RKO (cell line): ENCODE measurements around the gene PDGFA.

Source experiments
- DNase-seq: peaks from one replicate; pipeline ENCODE4 v3.0.0-alpha.2; 2016; ENCODE audit warnings: low spot score

Gene PDGFA

DNA sequence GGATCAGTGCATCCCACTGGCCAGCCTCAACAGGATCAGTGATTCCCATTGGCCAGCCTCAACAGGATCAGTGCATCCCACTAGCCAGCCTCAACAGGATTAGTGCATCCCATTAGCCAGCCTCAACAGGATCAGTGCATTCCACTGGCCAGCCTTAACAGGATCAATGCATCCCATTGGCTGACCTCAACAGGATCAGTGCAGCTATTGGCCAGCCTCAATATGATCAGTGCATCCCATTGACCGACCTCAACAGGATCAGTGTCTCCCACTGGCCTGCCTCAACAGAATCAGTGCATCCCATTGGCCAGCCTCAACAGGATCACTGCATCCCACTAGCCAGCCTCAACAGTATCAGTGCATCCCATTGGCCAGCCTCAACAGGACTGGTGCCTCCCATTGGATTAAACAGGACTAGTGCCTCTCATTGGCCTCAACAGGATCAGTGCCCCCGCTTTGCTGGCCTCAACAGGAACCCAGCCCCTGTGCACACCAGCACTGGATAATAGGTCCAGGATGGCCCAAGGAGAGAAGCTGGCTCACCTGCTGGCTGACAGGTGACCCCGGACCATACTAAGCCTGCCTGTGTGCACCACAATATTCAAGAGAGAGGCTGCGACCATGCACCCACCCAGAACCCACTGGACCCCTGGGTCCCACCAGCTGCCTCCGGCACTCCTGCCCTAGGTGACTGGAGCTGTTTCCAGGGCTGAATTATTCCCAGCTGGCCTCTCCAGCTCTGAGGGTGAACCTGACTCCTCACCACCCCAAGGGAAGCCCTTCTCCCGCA, 59.9 kb downstream of the PDGFA start:
- no peak for DNase-seq

GRCh38 chr7:458511-459245, 61.0 kb downstream of the PDGFA start:
- DNase-seq, result no peak

- no peak for DNase-seq
Measured at GRCh38 chr7:457814-458510, 61.7 kb downstream of the PDGFA start.

DNA sequence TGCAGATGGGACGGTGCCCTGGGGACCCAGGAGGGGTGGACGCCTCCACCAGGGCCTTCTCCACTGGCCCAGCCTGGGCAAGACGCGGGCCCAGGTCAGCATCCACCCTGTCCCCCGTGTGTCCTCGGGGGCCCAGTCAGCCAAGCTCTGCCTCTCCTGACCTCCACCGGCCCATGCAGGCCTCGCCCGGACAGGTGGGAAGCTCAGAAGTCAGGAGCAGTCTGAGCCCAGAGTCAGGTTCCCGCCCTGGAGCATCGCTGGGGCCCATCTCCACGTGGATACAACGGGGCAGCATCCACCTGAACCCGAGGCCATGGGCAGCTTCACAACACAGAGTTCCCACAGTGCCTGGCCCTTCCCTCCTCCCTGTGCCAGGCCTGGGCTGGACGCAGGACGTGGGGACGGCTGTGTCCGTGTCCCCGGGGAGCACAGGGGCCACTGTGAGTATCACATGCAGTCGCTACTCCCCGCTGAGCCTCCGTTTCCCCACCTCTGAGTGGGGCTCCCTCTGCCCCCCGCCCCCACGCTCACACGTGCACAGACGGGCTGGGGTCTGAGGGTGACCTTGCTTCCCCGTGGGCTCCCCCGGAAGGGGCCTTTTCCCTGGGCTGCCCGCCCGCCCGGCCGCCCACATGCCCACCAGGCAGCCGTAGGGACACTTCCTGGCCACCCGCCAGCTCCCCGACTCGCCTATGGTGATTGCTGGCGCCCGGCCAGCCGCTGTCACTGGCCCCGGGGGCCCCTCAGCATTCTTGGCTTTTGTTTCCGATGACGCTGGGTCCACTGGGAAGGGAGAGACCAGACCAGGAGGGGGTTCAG, 64.3 kb downstream of the PDGFA start:
- DNase-seq, result no peak

DNA sequence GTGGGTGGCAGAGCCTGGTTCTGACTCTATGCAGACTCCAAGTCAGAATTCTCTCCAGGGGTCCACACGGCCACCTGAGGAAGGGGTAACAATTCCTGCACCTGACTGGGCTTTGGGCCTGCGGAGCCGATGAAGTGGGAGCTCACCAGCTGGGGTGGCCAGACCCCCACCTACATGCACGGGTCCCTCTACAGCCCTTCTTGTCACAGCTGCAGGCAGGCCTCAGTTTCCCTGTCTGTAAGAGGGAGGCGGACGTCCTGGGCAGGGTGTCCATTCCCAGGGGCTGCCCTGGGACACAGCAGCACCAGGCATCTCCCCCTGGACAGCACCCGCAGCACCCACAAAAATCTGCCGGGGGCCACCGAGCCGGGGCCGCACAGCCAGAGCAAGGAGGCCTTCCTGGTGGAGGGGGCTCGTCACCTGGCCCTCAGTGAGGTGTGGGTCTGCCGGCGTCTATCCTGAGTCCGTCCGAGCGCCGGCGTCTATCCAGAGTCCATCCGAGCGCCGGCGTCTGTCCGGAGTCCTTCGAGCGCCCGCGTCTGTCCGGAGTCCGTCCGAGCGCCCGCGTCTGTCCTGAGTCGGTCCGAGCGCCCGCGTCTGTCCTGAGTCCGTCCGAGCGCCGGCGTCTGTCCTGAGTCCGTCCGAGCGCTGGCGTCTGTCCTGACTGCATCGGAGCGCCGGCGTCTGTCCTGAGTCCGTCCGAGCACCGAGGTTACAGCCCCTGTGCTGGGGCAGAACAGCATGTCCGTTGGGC, 65.1 kb downstream of the PDGFA start:
- DNase-seq, result no peak

GRCh38 chr7:453597-454306, 65.9 kb downstream of the PDGFA start:
- DNase-seq, result no peak

- DNase-seq, result no peak
Measured at GRCh38 chr7:452791-453455, 66.7 kb downstream of the PDGFA start.

- DNase-seq, result no peak
Measured at GRCh38 chr7:452226-452751, 67.4 kb downstream of the PDGFA start.

- DNase-seq, result no peak
Measured at GRCh38 chr7:451255-452225, 68.1 kb downstream of the PDGFA start.

DNA sequence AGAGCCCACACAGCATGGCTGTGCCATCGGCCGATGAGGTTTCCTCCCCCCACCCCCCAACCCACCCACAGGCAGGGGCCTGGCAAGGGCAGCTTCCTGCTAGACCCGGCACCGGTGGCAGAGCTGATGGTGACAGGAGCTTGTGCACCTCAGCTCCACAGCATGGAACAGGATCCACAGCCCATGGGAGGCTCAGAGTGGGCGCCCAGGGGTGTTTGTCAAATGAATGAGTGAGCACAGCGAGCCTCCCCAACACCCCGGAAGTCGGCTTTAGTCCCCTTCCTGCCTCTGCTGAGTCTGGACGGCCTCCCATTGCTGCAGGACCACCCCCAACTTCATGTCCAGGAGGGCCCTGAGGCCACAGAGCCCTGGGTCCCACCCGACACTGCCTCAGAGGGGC, 68.9 kb downstream of the PDGFA start:
- DNase-seq, result no peak

DNA sequence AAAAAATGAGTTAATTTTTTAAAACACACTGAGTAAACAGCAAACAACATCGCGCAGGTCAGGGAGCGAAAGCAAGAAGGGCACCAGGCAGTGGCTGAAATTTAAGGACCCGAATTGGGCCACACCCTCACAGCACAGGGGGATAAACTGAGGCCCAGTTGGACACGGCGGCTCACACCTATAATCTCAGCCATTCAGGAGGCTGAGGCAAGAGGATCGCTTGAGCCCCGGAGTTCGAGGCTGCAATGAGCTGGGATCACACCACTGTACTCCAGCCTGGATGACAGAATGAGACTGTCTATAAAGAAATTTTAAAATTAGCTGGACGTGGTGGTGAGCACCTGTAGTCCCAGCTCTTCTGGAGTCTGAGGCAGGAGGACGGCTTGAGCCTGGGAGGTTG, 69.6 kb downstream of the PDGFA start:
- DNase-seq, result no peak

- DNase-seq, result no peak
Measured at GRCh38 chr7:449324-450019, 70.2 kb downstream of the PDGFA start.

DNA sequence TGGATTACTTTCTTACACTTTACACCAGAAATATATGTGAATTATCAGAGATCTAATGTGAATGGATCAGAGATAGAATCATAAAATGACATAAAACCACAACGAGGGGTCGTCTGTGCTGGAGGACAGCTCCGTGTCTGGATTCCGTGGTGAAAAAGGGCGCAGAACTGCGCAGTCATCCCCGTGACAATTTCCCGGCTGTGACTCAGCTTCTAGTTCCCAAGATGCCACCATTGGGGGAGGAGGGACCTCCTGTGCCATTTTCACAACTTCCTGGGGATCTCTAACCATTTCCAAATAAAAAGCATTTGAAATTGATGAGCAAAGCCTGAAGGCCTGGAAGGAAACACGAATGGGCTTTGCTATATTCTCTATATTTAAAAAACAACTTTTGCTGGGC, 72.1 kb downstream of the PDGFA start:
- no peak for DNase-seq
